GM18520 (cell line): ENCODE results near the gene QSER1.

Experiments
- ATAC-seq: cut with Tn5 transposase; IDR thresholded peaks from one replicate; pipeline ENCODE4 v1.9.1; 2021; ENCODE audit not compliant: unreplicated experiment

The QSER1 gene

GRCh38 chr11:32890843-32891656 is 1.6 kb upstream of the QSER1 start:
- no peak for ATAC-seq

GRCh38 chr11:32891657-32892354 is 805 bp upstream of the QSER1 start:
- no peak for ATAC-seq

GRCh38 chr11:32893093-32893342 is 407 bp downstream of the QSER1 start:
- no peak for ATAC-seq

- no peak for ATAC-seq
Observed at GRCh38 chr11:32893343-32894148, 935 bp downstream of the QSER1 start.

GRCh38 chr11:32894149-32894827 is 1.7 kb downstream of the QSER1 start:
- ATAC-seq = no peak

- ATAC-seq = no peak
Observed at GRCh38 chr11:32894921-32895320, 2.3 kb downstream of the QSER1 start.

- no peak for ATAC-seq
Observed at GRCh38 chr11:32895471-32895870, 2.9 kb downstream of the QSER1 start.

GRCh38 chr11:32897103-32897502 is 4.5 kb downstream of the QSER1 start:
- ATAC-seq = no peak

- ATAC-seq = peak; percentile 54
Observed at GRCh38 chr11:32899438-32899837, 6.8 kb downstream of the QSER1 start.

- no peak for ATAC-seq
Observed at GRCh38 chr11:32902089-32902665, 9.6 kb downstream of the QSER1 start.

- ATAC-seq = no peak
Observed at GRCh38 chr11:32905028-32905667, 12.5 kb downstream of the QSER1 start.

GRCh38 chr11:32908619-32909018 is 16.0 kb downstream of the QSER1 start:
- no peak for ATAC-seq

GRCh38 chr11:32911413-32911812 is 18.8 kb downstream of the QSER1 start:
- no peak for ATAC-seq

GRCh38 chr11:32913445-32913844 is 20.8 kb downstream of the QSER1 start:
- ATAC-seq = no peak

- no peak for ATAC-seq
Observed at GRCh38 chr11:32916361-32916760, 23.8 kb downstream of the QSER1 start.

- ATAC-seq = no peak
Observed at GRCh38 chr11:32916994-32917393, 24.4 kb downstream of the QSER1 start.

- no peak for ATAC-seq
Observed at GRCh38 chr11:32918427-32918826, 25.8 kb downstream of the QSER1 start.

GRCh38 chr11:32919338-32919737 is 26.7 kb downstream of the QSER1 start:
- no peak for ATAC-seq

- ATAC-seq = peak; percentile 59
Observed at GRCh38 chr11:32920570-32920969, 28.0 kb downstream of the QSER1 start.

- ATAC-seq = no peak
Observed at GRCh38 chr11:32921204-32921603, 28.6 kb downstream of the QSER1 start.
